Activated T-cell treated with anti-CD3 and anti-CD28 coated beads, Interleukin-2, amount 50 U/mL, for 4 hours (primary cell): ENCODE results near the gene NR2F6. TPM values are rescaled to one million over a fixed set of nuclear protein-coding genes. Genes with fewer than 3 reads are reported as not detected.

Source experiments
- ATAC-seq, 2 donors: fragments of 200-7000 bp; cut with Tn5 transposase; one replicate each; pipeline ENCODE4 v1.10.0; 2021
- DNase-seq: peaks from one replicate; pipeline ENCODE4 v3.0.0-alpha.2; 2020
- H3K27me3 Mint-ChIP-seq: one replicate; pipeline ENCODE4 v1.8.0; 2021; ENCODE audit warnings: low read depth, mixed read lengths
- H3K36me3 Mint-ChIP-seq: one replicate; pipeline ENCODE4 v1.8.0; 2022; ENCODE audit warnings: mixed read lengths; ENCODE audit not compliant: insufficient read depth
- H3K4me1 Mint-ChIP-seq: one replicate; pipeline ENCODE4 v1.8.0; 2021; ENCODE audit warnings: low read depth, mixed read lengths
- H3K4me3 Mint-ChIP-seq: one replicate; pipeline ENCODE4 v1.8.0; 2021; ENCODE audit warnings: mild to moderate bottlenecking, moderate library complexity, mixed read lengths
- H3K9me3 Mint-ChIP-seq: one replicate; pipeline ENCODE4 v1.8.0; 2021; ENCODE audit warnings: mixed read lengths
- total RNA-seq, 3 donors: library from RNA; stranded (reverse); gene quantifications; one replicate each; pipeline ENCODE4 v1.2.1, GENCODE V29; 2021

NR2F6 gene
- total RNA-seq, 3 donors from 2014 or later: 10.1 to 14.4 (median 13.6) TPM

DNA sequence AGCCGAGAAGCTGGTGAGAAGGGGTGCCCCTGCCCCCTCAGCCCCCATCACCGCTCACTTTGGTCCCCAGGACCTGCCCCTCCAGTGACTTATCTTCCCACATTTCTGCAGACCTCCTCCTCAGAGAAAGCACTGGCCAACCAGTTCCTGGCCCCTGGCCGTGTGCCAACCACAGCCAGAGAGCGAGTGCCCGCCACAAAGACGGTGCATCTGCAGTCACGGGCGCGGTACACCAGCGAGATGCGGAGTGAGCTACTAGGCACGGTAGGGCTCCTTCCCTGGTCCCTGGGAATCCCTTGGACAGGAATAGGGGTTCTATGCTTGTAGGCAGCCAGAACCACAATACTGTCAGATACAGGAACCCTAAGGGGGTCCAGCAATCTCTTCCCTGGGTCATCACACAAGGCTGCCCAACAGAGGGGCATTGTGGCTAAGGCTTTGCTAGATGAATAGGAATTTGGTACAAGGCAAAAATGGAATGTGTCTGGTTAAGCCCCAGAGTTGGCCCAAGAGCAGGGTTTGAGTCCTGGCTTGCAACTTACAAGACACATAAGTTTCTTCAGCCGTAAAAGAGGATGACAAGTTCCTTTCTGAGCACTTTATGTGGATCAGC, 29.6 kb downstream of the NR2F6 start:
- no peaks in the 10 kb centered on the region for H3K27me3 Mint-ChIP-seq
- ATAC-seq: no peak
- peaks cover 13% of the 10 kb centered on the region for H3K36me3 Mint-ChIP-seq
- H3K4me1 Mint-ChIP-seq: peaks cover 13% of the 10 kb centered on the region
- H3K9me3 Mint-ChIP-seq: no peaks in the 10 kb centered on the region
- DNase-seq: no peak
- H3K4me3 Mint-ChIP-seq: peak overlapping the region; percentile 87

DNA sequence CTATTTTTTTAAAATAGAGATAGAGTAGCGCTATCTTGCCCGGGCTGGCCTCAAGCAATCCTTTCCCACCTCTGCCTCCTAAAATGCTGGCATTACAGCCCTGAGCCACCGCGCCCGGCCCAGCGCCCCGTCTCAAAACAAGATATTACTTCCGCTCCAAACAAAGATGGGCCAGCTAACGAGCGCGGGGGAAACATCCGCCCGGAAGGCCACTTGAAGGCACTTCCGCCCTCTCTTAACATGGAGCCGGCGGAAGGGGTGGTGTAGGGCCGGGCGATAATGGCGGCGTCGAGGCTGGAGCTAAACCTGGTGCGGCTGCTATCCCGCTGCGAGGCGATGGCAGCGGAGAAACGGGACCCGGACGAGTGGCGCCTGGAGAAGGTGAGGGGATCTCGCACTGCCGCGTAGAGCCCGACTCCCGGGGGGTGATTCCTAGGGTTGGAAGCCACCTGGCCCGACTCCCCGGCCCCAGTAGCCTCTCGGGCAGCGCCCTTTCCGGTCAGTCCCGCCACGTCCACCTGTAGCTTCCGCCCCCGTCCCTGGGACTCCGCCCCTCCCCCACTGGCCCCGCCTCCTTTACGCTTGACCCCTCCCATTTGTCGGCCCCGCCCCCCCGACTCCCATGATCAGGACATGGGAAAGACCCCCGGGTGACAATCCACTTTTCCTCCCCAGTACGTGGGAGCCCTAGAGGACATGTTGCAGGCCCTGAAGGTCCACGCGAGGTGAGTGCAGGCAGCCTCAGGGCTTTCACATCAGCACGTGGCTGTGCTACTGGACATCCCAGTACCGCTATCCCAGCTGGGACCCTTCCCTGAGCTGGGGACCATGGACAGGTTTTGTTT, 30.4 kb downstream of the NR2F6 start, which contains the start of gene USE1:
Gene USE1 (plus strand): TSS at position 231 of the 845 bp plus-strand sequence. CDS start 49 bp downstream, at position 280.
- H3K4me1 Mint-ChIP-seq: peaks cover 13% of the 10 kb centered on the region
- H3K36me3 Mint-ChIP-seq: peaks cover 13% of the 10 kb centered on the region
- no peaks in the 10 kb centered on the region for H3K27me3 Mint-ChIP-seq
- H3K4me3 Mint-ChIP-seq: peak within 1 kb of the TSS; percentile 87
- ATAC-seq: peak; percentile 97
- H3K9me3 Mint-ChIP-seq: no peaks in the 10 kb centered on the region
- peak; percentile 81 for DNase-seq

DNA sequence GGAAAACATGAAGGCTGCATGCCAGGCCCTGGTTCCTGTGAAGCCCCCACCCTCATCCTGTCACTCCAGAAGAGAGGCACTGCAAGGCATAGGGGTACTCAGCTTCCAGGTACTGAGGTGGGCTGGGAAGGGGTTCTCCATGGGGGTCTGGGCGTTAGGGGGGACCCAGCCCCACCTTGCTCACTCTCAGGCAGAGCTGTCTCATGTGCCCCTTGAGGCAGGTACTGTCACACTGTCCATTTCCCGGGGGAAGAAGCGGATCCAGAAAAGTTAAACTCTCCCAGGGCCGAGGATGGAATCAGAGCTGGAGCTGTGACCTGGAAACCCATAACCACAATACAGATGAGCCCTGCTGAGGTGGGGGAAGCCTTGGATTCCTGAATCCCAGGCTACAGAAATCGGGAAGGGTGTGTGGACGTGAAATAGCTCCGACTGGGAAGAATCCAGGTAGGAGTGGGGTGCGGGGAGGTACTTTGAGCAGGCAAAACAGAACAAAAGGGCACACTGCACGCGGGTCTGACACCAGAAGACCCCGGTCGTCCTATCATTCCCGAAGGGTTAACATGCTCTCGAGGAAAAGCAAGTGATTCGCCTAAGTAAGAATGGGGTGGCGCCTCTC, 31.1 kb downstream of the NR2F6 start:
- peaks cover 13% of the 10 kb centered on the region for H3K4me1 Mint-ChIP-seq
- H3K27me3 Mint-ChIP-seq: no peaks in the 10 kb centered on the region
- peaks cover 13% of the 10 kb centered on the region for H3K36me3 Mint-ChIP-seq
- no peaks in the 10 kb centered on the region for H3K9me3 Mint-ChIP-seq
- ATAC-seq: no peak
- no peak for DNase-seq
- H3K4me3 Mint-ChIP-seq: peak overlapping the region; percentile 87

DNA sequence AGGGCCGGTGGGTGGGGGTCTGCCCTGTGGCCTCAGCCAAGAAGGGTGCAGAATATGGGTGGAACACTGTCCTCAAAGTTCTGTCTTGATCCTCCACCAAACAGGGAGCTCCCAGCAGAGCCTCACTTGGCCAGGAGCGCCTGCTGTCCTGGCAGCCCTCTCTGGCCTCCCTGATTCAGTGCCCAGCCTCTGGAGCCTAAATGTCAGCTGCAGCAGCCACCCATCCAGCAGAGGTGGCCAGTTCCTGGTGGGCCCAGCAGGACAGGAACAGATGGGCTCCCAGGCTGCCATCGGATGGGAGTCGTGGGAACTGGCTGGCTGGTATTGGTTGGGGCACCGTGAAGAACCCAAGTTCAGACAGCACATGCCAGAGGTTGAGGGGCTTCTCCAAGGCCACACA, 32.4 kb downstream of the NR2F6 start:
- Mint-ChIP-seq H3K4me1 (peaks cover 18% of the 10 kb centered on the region), H3K36me3 (peaks cover 15% of the 10 kb centered on the region), H3K4me3 (no peak overlapping the region), H3K27me3 (no peaks in the 10 kb centered on the region), H3K9me3 (no peaks in the 10 kb centered on the region)
- DNase-seq (no peak), ATAC-seq (no peak)

DNA sequence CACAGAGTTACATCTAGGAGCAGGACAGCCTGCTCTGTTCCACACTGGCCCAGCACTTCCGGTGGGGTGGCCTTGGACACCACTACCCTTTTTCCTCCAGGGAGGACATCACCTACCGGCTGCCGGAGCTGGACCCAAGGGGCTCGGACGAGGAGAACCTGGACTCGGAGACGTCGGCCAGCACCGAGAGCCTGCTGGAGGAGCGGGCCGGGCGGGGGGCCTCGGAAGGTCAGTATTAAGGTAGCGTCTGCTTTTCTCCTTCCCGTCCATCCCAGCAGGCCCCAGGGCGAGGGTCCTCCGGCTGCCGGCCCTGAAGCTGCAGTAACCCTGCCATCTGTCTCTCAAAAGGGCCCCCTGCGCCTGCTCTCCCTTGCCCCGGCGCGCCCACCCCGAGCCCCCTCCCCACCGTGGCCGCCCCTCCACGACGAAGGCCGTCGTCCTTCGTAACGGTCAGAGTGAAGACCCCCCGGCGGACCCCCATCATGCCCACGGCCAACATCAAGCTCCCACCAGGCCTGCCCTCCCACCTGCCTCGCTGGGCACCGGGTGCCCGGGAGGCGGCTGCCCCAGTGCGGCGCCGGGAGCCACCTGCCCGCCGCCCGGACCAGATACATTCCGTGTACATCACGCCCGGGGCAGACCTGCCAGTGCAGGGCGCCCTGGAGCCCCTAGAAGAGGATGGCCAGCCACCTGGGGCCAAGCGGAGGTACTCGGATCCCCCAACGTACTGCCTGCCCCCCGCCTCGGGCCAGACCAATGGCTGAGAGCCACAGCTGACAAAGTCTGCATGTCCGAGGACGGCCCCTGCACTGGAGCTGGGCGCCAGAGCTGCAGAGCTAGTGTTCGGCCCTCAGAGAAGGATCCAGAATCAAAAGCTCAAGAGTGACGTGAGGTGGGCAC, 33.9 kb downstream of the NR2F6 start:
- no peak for ATAC-seq
- no peaks in the 10 kb centered on the region for H3K27me3 Mint-ChIP-seq
- H3K36me3 Mint-ChIP-seq: peaks cover 13% of the 10 kb centered on the region
- DNase-seq: no peak
- peaks cover 18% of the 10 kb centered on the region for H3K4me1 Mint-ChIP-seq
- no peak overlapping the region for H3K4me3 Mint-ChIP-seq
- H3K9me3 Mint-ChIP-seq: no peaks in the 10 kb centered on the region

DNA sequence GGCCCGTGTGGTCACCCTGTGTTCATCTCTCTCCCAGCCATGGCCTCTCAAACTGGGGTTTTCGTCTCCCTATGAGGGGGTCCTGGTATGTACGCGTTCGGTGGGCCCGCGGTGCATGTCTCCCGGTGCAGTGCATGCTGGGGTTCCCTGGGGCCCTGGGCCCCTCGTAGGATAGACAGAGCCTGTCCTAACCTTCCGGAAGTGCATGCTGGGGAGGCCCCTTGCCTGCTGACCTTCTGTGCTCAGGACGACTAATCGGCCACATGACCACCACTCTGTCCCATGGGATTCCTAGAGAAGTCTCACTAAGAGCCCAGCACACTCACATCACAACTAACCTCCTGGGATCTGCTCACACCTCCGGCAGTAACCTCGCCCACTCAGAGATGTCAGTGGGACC, 35.4 kb downstream of the NR2F6 start:
- Mint-ChIP-seq H3K4me1 (peaks cover 13% of the 10 kb centered on the region), H3K4me3 (no peak overlapping the region), H3K36me3 (peaks cover 13% of the 10 kb centered on the region), H3K9me3 (no peaks in the 10 kb centered on the region), H3K27me3 (no peaks in the 10 kb centered on the region)
- ATAC-seq (no peak), DNase-seq (no peak)

DNA sequence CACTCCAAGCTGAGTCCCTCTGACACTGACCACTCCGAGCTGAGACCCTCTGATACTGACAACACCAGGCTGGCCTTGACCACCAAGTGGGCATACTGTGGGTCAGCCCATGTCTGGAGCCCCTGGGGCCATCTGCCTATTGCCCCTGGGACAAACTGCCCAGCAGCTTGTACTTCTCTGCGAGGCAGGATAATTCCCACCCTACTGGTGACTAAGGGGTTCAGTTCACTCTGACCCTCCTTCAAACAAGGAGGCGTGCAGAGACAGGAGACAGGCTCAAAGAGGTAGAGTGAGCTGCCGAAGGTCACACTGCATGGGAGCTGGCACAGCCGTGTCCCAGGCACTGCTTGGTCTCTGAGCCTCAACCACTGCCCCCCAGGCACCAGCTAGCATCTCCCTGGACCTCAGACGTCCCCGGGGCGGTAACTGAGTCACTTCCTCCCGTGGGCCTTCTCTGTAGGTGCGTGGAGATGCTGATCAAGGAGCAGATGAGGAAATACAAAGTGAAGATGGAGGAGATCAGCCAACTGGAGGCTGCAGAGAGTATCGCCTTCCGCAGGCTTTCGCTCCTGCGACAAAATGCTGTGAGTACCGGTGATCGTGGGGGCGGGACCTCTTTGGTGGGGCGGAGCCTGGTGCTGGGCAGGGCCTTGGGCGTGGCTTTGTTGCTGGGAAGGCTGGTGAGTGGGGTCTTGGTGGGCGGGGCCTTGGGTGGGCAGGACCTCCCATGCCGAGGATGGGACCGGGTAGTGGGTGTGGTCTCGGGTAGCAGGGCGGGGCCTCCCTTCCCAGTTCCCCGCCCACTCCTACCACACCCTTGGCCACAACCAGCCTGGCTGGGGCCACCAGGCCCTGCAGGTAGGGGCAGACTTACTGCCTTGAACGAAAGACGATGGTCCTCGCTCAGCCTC, 36.3 kb downstream of the NR2F6 start:
- H3K9me3 Mint-ChIP-seq: no peaks in the 10 kb centered on the region
- peak; percentile 44 to 48 for ATAC-seq
- no peak for DNase-seq
- peaks cover 5% of the 10 kb centered on the region for H3K4me1 Mint-ChIP-seq
- no peaks in the 10 kb centered on the region for H3K27me3 Mint-ChIP-seq
- no peak overlapping the region for H3K4me3 Mint-ChIP-seq
- H3K36me3 Mint-ChIP-seq: peaks cover 13% of the 10 kb centered on the region

DNA sequence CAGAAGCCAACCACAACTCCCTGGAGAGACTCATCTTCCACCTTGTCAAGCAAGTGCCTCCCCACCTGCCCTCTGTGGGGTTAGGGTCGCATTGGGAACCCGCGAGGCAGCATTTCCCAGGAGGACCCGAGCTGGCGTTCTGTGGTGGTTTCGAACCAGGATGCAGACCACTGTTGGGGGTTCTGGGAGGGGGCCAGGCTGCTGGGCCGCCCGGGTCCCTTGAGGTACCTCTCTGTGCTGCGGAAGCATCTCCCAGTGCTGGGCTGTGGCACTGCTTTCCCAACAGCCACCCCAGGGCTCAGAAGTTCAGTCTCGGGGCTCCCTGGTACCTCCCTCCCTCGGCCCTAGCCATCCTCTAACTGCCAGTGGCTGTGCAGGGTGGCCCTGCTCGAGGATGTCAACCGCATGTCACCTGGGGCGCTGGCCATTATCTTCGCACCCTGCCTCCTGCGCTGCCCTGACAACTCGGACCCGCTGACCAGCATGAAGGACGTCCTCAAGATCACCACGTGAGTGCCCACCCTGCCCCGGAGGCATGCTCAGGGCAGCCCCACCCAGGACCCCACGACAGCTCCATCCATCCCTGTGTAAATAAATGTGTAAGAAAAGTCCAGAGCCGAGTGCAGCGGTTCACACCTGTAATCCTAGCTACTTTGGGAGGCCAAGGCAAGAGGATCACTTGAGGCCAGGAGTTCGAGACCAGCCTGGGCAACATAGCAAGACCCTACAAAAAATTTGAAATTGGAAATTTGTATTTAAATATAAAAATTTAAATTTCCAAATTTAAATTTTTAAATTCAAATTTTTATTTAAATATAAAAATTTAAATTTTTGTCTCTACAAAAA, 38.8 kb downstream of the NR2F6 start:
- DNase-seq (no peak), ATAC-seq (no peak)
- Mint-ChIP-seq H3K36me3 (peaks cover 22% of the 10 kb centered on the region), H3K4me1 (peaks cover 5% of the 10 kb centered on the region), H3K27me3 (no peaks in the 10 kb centered on the region), H3K9me3 (no peaks in the 10 kb centered on the region), H3K4me3 (no peak overlapping the region)

DNA sequence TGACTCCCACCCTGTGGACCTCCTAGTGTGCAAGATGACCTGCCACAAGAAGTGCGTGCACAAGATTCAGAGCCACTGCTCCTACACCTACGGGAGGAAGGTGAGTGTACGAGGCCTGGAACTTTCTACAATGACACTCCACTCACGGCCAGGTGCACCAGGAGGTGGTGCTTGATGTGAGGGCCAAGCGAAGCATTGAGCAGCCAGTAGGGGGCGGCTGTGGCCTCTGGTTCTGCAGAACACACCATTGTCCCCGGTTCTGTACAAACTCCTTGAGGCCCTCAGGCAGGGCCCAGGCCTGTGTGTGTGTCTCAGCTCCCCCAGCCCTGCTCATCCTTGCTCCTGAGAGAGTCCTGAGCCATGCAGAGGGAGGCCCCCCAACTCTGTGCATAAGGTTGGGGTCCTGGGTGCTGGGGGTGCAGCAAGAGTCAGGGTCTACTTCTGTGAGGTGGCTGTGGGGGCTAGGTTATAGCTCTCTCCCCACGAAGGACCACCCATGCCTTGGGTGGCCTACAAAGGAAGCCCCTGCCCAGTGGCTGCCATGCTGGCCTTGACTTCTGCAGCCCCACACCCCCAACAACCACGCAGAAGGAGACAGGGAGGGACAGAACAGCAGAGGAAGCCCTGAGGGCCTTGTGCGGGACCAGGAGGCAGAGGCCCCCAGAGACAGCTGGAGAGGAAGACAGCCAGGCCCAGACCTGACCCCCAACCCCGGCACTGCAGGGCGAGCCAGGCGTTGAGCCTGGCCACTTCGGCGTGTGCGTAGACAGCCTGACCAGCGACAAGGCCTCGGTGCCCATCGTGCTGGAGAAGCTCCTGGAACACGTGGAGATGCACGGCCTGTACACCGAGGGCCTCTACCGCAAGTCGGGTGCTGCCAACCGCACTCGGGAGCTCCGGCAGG, 40.2 kb downstream of the NR2F6 start:
- H3K36me3 Mint-ChIP-seq: peaks cover 33% of the 10 kb centered on the region
- H3K27me3 Mint-ChIP-seq: no peaks in the 10 kb centered on the region
- DNase-seq: peak; percentile 57
- peak; percentile 61 to 67 for ATAC-seq
- peaks cover 5% of the 10 kb centered on the region for H3K4me1 Mint-ChIP-seq
- H3K9me3 Mint-ChIP-seq: no peaks in the 10 kb centered on the region
- no peak overlapping the region for H3K4me3 Mint-ChIP-seq

DNA sequence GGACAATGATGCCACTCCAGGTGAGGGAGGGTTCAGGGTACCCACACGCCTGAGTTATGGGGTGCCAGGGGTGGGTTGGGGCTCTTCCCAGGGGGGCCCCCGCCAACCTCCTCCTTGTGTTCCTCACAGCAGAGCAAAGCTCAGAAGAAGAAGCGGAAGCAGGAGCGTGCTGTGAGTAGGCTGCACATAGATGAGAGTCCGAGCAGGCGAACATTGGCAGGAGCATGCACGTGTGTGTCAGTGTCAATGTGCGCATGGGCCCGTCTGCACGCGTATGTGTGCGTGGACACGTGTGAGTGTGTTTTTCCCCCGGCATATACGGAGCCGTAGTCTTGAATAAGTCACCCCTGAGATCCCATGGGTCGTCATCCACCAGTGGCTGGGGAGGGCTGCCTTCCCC, 43.0 kb downstream of the NR2F6 start:
- DNase-seq (no peak), ATAC-seq (no peak)
- H3K4me1 Mint-ChIP-seq: no peaks in the 10 kb centered on the region
- no peaks in the 10 kb centered on the region for H3K27me3 Mint-ChIP-seq
- H3K4me3 Mint-ChIP-seq: no peak overlapping the region
- H3K36me3 Mint-ChIP-seq: peaks cover 39% of the 10 kb centered on the region
- no peaks in the 10 kb centered on the region for H3K9me3 Mint-ChIP-seq

DNA sequence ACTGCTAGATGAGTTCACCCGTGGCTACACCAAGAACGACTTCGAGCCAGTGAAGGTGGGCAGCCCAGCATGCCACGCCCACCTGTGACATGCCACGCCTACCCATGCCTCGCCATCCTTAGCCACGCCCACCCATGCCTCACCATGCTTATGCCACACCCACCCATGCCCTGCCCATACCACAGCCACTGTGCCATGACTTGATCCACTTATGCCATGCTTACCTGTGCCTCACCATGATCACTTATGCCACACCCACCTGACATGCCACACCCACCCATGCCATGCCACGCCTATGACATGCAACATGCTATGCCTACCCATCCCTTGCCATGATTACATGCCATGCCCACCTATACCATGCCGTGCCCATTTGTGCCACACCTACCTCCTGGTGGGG, 43.5 kb downstream of the NR2F6 start:
- no peaks in the 10 kb centered on the region for H3K4me1 Mint-ChIP-seq
- no peaks in the 10 kb centered on the region for H3K27me3 Mint-ChIP-seq
- no peaks in the 10 kb centered on the region for H3K9me3 Mint-ChIP-seq
- DNase-seq (no peak), ATAC-seq (peak; percentile 44 to 58)
- no peak overlapping the region for H3K4me3 Mint-ChIP-seq
- H3K36me3 Mint-ChIP-seq: peaks cover 43% of the 10 kb centered on the region
